VCaP (cell line): Measurements from ENCODE around the gene SERINC3.

ENCODE experiments used
- H3K27ac ChIP-seq: fragments of 450-650 bp; 2 replicates; pipeline ENCODE4 v1.5.1; 2017
- CTCF ChIP-seq: fragments of 450-650 bp; conservative IDR thresholded peaks from 2 replicates; pipeline ENCODE4 v1.5.1; 2017; ENCODE audit warnings: mild to moderate bottlenecking, moderate library complexity

SERINC3 gene

DNA sequence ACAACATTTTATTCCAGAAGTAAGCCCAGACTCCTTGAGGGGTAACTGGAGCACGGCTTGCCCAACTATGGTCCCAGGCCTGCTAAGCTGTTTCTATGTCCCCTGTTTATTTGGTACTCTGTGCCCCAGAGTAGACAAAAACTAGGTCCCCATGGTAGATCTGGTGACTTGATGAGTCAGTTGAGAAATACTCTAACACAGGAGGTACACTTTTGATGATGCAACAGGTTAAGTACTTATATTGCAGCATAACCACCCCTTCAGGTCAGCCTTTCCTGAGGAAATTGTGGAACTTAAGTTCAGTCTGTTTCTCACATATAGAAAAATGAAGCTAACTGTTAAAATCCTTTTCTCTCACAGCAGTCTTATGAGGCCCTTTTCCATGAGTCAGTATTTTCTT is 26.6 kb downstream of the SERINC3 start:
- no peak for TF ChIP-seq CTCF
- H3K27ac ChIP-seq, result no peak overlapping the region

DNA sequence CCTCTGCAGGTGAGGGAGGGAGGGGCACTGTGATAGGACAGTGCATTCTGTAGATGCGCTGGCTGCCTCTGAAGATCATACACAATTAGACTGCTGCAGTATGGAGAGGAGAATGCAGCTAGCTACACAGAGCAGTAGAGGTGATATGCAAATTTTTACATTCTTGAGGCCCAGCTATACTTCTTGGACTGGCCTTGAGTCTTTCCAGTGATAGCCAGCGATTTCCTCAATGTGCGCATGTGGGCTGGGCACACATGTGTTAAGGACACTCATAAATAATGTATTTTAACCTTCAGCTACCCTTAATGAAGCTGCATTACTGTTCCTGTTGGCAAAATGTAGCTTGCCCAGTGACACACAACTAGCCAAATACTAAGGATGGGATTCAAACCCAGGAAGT is 27.2 kb downstream of the SERINC3 start:
- H3K27ac ChIP-seq, result no peak overlapping the region
- TF ChIP-seq CTCF, result no peak

DNA sequence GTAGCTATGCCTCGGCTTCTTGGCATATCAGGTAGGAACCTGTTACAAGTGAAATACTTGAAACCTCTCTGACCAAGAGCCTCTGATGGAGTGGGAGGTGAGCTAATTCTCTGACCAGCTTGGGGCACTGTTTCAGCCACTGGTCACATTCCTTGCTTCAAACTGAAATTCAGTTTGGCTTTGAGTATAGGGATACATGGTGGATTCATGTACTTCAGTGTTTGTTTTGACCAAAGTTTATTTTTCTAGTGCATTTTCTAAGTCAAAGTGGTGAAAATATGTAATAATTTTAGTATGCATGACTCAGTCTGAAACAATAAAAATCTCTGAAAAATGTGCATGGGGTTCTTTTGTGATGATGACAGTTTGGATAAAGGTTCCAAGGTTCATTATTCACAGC is 27.6 kb downstream of the SERINC3 start:
- no peak for TF ChIP-seq CTCF
- no peak overlapping the region for H3K27ac ChIP-seq

GRCh38 chr20:44491635-44492395 is 30.1 kb downstream of the SERINC3 start:
- H3K27ac ChIP-seq, result no peak overlapping the region
- no peak for TF ChIP-seq CTCF

GRCh38 chr20:44489931-44490330 is 31.9 kb downstream of the SERINC3 start:
- TF ChIP-seq CTCF, result no peak
- no peak overlapping the region for H3K27ac ChIP-seq

DNA sequence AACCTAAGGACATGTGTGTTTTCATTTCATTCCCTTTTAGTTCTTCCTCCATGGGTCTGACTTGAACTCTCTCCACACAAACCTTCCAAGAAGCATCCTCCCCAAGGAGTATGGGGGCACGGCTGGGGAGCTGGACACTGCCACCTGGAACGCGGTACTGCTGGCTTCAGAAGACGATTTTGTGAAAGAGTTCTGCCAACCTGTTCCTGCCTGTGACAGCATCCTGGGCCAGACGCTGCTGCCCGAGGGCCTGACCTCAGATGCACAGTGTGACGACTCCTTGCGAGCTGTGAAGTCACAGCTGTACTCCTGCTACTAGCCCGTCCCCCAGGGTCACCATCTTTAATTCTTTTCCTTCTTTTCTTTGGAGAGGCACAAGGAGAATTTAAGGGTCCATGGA is 32.6 kb downstream of the SERINC3 start:
- H3K27ac ChIP-seq, result no peak overlapping the region
- no peak for TF ChIP-seq CTCF

DNA sequence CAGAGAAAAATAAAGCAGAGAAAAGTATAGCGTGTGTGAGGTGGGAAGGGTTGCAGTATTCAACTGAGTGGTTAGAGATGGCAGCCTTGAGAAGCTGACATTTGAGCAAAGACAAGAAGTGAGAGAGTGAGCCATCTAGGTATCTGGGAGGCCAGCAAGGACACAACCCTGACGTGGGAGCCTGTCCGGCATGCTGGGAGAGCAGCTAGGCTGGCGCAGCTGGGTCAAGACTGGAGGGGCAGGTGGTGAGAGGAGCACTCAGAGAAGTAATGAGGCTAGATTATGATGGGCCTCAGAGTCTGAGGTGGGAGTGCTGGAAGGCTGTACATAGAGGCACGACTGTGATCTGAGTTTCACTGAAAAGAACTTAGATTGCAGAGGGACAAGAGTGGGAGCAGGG is 33.3 kb downstream of the SERINC3 start:
- H3K27ac ChIP-seq, result no peak overlapping the region
- TF ChIP-seq CTCF, result no peak
